Stimulated activated CD8-positive, alpha-beta memory T cell treated with anti-CD3 and anti-CD28 coated beads, Interleukin-12 subunit alpha, Interleukin-12 subunit beta, amount 100 ng/mL, for 4 hours (primary cell): ENCODE results near the gene NLRP7.

Experiments
- DNase-seq: peaks from one replicate; pipeline ENCODE4 v3.0.0-alpha.2; 2020; ENCODE audit warnings: low read depth

NLRP7 gene

DNA sequence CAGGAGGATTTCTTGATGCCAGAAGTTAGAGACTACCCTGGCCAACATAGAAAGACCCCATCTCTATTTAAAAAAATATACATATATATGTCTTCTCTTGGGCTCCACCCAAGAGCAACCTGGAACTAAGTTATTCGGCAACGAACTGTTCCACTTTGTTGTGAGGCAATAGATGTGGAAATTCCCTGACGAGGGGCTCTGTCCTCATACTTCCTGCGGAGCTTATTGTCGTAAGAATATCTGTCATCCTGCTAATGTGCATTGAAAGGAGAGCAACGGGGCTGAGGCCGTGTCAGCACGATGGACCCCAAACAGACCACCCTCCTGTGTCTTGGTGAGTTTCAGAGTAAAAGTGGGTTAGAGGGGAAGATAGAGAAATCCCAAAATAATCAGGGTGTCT, 73.3 kb downstream of the NLRP7 start, which contains the start of gene FCAR:
TSS of gene FCAR (plus strand) at position 246 of the 400 bp plus-strand sequence. CDS start at position 301, 55 bp downstream.
- DNase-seq: no peak
